Measurements from ENCODE around the gene CERT1. TPM values are rescaled to one million over a fixed set of nuclear protein-coding genes. Genes with fewer than 3 reads are reported as not detected.

CERT1 gene
- total RNA-seq, 1 donor: 53.0 TPM

Other genes with a start within 250 kb of the CERT1 start
- 29.0 TPM for gene HMGCR, start 174.4 kb downstream of the CERT1 start, total RNA-seq
- gene POLK, start 262 bp upstream of the CERT1 start, total RNA-seq: 25.7 TPM
- gene ANKDD1B, start 99.8 kb upstream of the CERT1 start, total RNA-seq: 0.52 TPM
- 16.0 TPM for gene POC5, start 205.8 kb upstream of the CERT1 start, total RNA-seq

Data from mononuclear cell (primary cell).